Heart left ventricle (tissue), 16 donors: ENCODE data around the gene RFX5. TPM values are rescaled to one million over a fixed set of nuclear protein-coding genes. Genes with fewer than 3 reads are reported as not detected.

Experiments
- ATAC-seq, 4 donors: fragments of 200-7000 bp; cut with Tn5 transposase; one replicate each; pipeline ENCODE4 v1.9.1; 2020 to 2022; ENCODE audit warnings: moderate library complexity in 4 of 4, mild to moderate bottlenecking in 3 of 4, moderate number of reproducible peaks in 1 of 4
- DNase-seq, 5 donors: peaks; one replicate each; pipeline ENCODE4 v3.0.0-alpha.2; 2020
- H3K27ac ChIP-seq, 12 donors: fragments of 200-600 bp; sonication (generic) in 4 of 12; one replicate each; pipeline versions ENCODE4 v1.5.0 to v1.8.0; 2016 to 2022; ENCODE audit warnings: mild to moderate bottlenecking in 2 of 12
- H3K27me3 ChIP-seq, 9 donors: fragments of 200-600 bp; sonication (generic) in 2 of 9; one replicate each; pipeline versions ENCODE4 v1.5.1 to v1.8.0; 2016 to 2022; ENCODE audit warnings: mild to moderate bottlenecking in 3 of 9
- H3K36me3 ChIP-seq, 9 donors: fragments of 200-600 bp; sonication (generic) in 2 of 9; one replicate each; pipeline versions ENCODE4 v1.5.0 to v1.8.0; 2018 to 2022; ENCODE audit warnings: mild to moderate bottlenecking in 2 of 9
- H3K4me1 ChIP-seq, 12 donors: fragments of 200-600 bp; sonication (generic) in 4 of 12; one replicate each; pipeline versions ENCODE4 v1.5.0 to v1.8.0; 2016 to 2022; ENCODE audit warnings: mild to moderate bottlenecking in 3 of 12
- H3K4me3 ChIP-seq, 12 donors: fragments of 200-600 bp; sonication (generic) in 4 of 12; one replicate each; pipeline versions ENCODE4 v1.5.0 to v1.8.0; 2017 to 2022; ENCODE audit warnings: mild to moderate bottlenecking in 9 of 12, moderate library complexity in 4 of 12
- H3K9me3 ChIP-seq, 12 donors: fragments of 200-600 bp; sonication (generic) in 4 of 12; one replicate each; pipeline versions ENCODE4 v1.5.0 to v1.8.0; 2016 to 2022; ENCODE audit warnings: mild to moderate bottlenecking in 1 of 12
- CTCF ChIP-seq, 12 donors: fragments of 200-600 bp; sonication (generic) in 4 of 12; IDR thresholded peaks; one replicate each; pipeline versions ENCODE4 v1.5.0 to v1.8.0; 2018 to 2022; ENCODE audit warnings: antibody characterized with exemption in 12 of 12, mild to moderate bottlenecking in 5 of 12
- POLR2A ChIP-seq, 2 donors: fragments of 450-650 bp; IDR thresholded peaks; one replicate each; pipeline ENCODE4 v1.6.1; 2017; ENCODE audit warnings: antibody characterized with exemption in 2 of 2, mild to moderate bottlenecking in 2 of 2, moderate library complexity in 2 of 2
- WGBS, 4 donors: extraction: QIAGEN DNeasy Blood & Tissue Kit in 2 of 4; methylation state at CpG; one replicate each; pipeline versions ENCODE4 v1.1.5 to v1.1.7; 2013 to 2018; 5-methylcytosine and 5-hydroxymethylcytosine counted together
- intact Hi-C, 10 donors: fragments of 100-400 bp; cut with DNase I; formaldehyde crosslinking; loops; one replicate each; pipeline versions ENCODE4 v1.11.1 to v1.14.2; 2022
- polyA plus RNA-seq, 2 donors: library from polyadenylated mRNA; stranded (reverse); fragments of 200-250 nt; gene quantifications; one replicate each; pipeline ENCODE4 v1.2.3, GENCODE V29; 2013
- total RNA-seq, 9 donors: library from RNA; depleted of rRNA in 2 of 9; stranded (reverse); fragments of >200 nt in 2 of 9; fragmentation: NEBNext Ultra II Directional in 3 of 9; extraction: Animal tissue kit (Norgen Biotek cat#: 25700) in 3 of 9; gene quantifications; one replicate each; pipeline versions ENCODE4 v1.1.0 to v1.2.4, GENCODE V29; 2016 to 2023
- donor health status: ischemic (EF 13 %, LVEDD 7.1; RV severe dilation, severe dysfunction).
- donor health status: healthy with polysubstance abuse.
- donor health status: DM: no; HTN: yes; CAD: no.
- donor health status: DM: no; HTN: no; CAD: no.
- donor health status: ischemic (EF 25% LVEDD 6.9; RV normal size, moderate dysfunction).
- donor health status: ischemic (EF 25% LVEDD 5.7; RV mildly dilated, moderate dysfunction).
- donor health status: healthy.
- donor health status: DM: yes; HTN: yes; CAD: no.
- donor health status: ischemic (EF 35%, LVEDD 5.7; RV mildly dilated, moderate dysfunction).
- donor health status: nonischemic (EF 11% LVEDD 7.7; RV severe dilation, severe dysfunction).
- donor health status: DM: yes; HTN: yes; CAD: no.
- donor health status: PGD.
- donor health status: ischemic (EF 29% LVEDD 5.4; RV normal size, mild dysfunction).
- donor health status: nonischemic (EF 23%, LVEDD 6.1; RV moderate dilation, normal function).

The RFX5 gene
- total and polyA plus RNA-seq, 11 donors = 10.8 to 49.3 (median 21.3) TPM

GRCh38 chr1:151372058-151372934 is 25.2 kb upstream of the RFX5 start, which contains the start of gene SELENBP1:
Gene SELENBP1, minus strand, starts transcription at chr1:151372705. Its CDS starts 64 bp downstream, at chr1:151372641.
- peaks cover 4 to 58% (median 48%) of the 10 kb centered on the region in 12 donors for H3K4me1 ChIP-seq
- H3K36me3 ChIP-seq = peaks cover 0 to 6% (median 0%) of the 10 kb centered on the region in 9 donors
- intact Hi-C loops = loop anchor here in 1 of 10 donors (2.0 kb wide), 1 partner anchor 27 kb away; the partner anchor contains the start of gene PSMB4
- H3K9me3 ChIP-seq = no peaks in the 10 kb centered on the region
- H3K27ac ChIP-seq = peak within 1 kb of the TSS; percentile 66 to 89 (median 84)
- peak within 1 kb of the TSS; percentile 2 to 74 (median 52) for H3K4me3 ChIP-seq
- peak in 1 of 2 donors; percentile 85 for TF ChIP-seq POLR2A (IDR thresholded peaks at IDR 0.05)
- no peak for TF ChIP-seq CTCF (IDR thresholded peaks at IDR 0.05)
- peak; percentile 79 to 95 (median 90) for DNase-seq
- peak; percentile 86 to 91 (median 86) for ATAC-seq
- WGBS, 4 donors = 4 to 23% (median 15%) methylated on average over 10 to 11 of the region's 11 CpGs
- H3K27me3 ChIP-seq = no peaks in the 10 kb centered on the region

DNA sequence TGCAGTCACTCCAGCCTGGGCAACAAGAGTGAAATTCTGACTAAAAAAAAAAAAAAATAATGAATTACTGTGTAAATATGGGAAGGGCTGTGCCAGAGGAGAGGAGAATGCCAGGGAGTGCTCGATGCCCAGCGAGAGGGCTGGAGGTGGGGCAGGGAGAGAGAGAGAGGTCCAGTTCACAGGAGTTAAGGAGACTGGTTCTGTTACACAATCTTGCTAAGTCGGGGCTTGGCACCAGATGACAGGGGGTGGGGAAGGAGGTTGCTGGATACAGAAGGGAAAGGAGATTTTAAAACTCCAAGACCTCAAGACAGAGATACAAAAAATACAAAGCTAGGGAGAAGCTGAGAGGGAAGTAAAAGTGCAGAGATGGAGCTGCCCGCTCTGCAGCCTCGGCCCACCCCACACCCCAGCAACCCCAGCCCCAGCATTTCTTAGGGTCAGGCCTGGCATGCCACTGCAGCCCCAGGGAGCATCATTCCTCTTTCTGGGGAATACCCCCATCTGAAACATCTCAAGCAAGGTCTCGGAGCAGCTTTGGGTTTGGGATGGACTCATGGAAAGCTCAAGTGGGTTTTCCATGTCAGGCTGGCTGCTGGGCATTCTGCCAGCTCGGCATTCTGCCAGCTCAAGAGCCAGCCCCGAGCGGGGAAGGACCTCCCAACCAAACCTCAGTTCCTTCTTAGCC is 24.5 kb upstream of the RFX5 start:
- peaks cover 0 to 14% (median 0%) of the 10 kb centered on the region in 9 donors for H3K36me3 ChIP-seq
- TF ChIP-seq CTCF (IDR thresholded peaks at IDR 0.05) = no peak
- H3K9me3 ChIP-seq = no peaks in the 10 kb centered on the region
- peaks cover 4 to 58% (median 48%) of the 10 kb centered on the region in 12 donors for H3K4me1 ChIP-seq
- H3K4me3 ChIP-seq = peak overlapping the region in 11 of 12 donors; percentile 9 to 74 (median 52)
- peak; percentile 44 to 59 (median 52) for ATAC-seq
- 20 to 29% (median 27%) methylated on average over 9 of the region's 9 CpGs for WGBS, 4 donors
- H3K27me3 ChIP-seq = no peaks in the 10 kb centered on the region
- DNase-seq = peak in 4 of 5 donors; percentile 46 to 70 (median 68)
- H3K27ac ChIP-seq = peak overlapping the region; percentile 66 to 89 (median 84)
- intact Hi-C loops = loop anchor here in 1 of 10 donors (2.0 kb wide), 1 partner anchor 27 kb away; the partner anchor contains the start of gene PSMB4

GRCh38 chr1:151370211-151370911 is 23.3 kb upstream of the RFX5 start:
- ATAC-seq = peak in 2 of 4 donors; percentile 11 to 38
- Histone ChIP-seq H3K27ac (peak overlapping the region; percentile 6 to 89 (median 71)), H3K4me3 (peak overlapping the region in 4 of 12 donors; percentile 1 to 50 (median 21)), H3K9me3 (no peaks in the 10 kb centered on the region), H3K27me3 (no peaks in the 10 kb centered on the region), H3K36me3 (peaks cover 0 to 26% (median 12%) of the 10 kb centered on the region in 9 donors), H3K4me1 (peaks cover 4 to 58% (median 48%) of the 10 kb centered on the region in 12 donors)
- TF ChIP-seq CTCF (IDR thresholded peaks at IDR 0.05) (no peak), POLR2A (IDR thresholded peaks at IDR 0.05) (no peak)
- peak; percentile 56 to 79 (median 63) for DNase-seq
- intact Hi-C loops = no loop called here
- 38 to 71% (median 50%) methylated on average over 3 to 6 of the region's 6 CpGs for WGBS, 4 donors
